GM21529 (cell line): ENCODE measurements around the gene NOS1.
A peak's percentile ranks its signal among the peaks of the same experiment; 100 is the strongest.
"Not testable (repeated sequence)": the region's sequence is repeated elsewhere in the genome, so short reads cannot be mapped to it uniquely, and the experiment has no call there.

Experiments
- ATAC-seq: cut with Tn5 transposase; IDR thresholded peaks from one replicate; pipeline ENCODE4 v1.9.1; 2021; ENCODE audit not compliant: unreplicated experiment

NOS1 gene

DNA sequence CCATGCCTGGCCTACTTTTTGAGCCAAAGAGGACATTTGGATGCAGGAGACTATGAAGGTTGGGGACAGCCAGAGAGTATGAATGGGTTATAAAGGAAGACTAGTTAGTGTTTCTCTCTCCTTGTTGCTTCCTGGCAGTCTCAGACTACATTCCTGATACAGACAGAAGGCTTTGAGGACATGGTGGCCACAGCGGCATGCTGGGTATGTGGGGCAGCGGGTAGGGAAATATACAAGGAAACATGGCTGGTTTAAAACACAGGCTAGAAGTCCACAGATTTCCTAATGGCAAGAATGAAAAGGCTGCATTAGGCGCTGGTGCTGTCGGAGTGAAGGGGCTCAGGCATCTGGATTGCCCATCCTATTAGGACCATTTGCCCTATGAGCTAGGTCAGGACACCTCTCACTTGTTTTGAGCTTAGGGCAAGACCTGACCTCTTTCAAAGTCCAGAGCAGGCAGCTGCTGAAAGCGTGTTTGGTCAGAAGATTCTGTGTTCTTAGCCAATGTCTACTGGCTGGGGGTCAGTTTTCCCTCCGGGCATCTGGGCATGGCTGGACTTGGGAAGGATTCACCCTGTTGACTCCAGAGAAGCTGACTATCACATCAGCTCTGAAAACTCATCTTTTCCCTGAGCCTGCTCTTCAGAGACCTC lies 151.0 kb downstream of the NOS1 start:
- ATAC-seq = no peak

GRCh38 chr12:117209626-117210025 lies 151.8 kb downstream of the NOS1 start:
- ATAC-seq = no peak

DNA sequence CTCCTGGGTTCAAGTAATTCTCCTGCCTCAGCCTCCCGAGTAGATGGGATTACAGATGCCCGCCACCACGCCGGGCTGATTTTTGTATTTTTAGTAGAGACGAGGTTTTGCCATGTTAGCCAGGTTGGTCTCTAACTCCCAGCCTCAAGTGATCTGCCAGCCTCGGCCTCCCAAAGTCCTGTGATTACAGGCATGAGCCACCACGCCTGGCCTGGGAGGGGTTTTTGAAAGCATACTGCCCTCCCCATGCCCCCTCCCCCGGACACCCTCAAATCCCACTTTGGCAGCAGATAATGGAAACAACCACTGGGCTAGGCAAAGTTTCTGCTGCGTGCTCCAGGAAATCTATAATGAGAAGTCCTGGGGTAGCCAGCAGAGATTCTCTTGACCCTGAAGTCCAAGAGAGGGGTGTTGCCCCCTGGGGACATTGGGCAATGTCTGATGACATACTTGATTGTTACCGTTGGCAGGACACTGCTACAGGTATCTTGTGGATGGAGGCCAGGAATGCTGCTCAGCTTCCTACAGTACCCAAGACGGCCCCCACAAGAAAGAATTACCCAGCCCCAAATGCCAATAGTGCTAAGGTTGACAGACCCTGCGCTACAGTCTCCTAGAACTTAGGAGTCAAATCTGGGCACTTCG lies 152.5 kb downstream of the NOS1 start:
- no peak for ATAC-seq

- no peak for ATAC-seq
These were observed 153.2 kb downstream of the NOS1 start for GRCh38 chr12:117208206-117208605.

DNA sequence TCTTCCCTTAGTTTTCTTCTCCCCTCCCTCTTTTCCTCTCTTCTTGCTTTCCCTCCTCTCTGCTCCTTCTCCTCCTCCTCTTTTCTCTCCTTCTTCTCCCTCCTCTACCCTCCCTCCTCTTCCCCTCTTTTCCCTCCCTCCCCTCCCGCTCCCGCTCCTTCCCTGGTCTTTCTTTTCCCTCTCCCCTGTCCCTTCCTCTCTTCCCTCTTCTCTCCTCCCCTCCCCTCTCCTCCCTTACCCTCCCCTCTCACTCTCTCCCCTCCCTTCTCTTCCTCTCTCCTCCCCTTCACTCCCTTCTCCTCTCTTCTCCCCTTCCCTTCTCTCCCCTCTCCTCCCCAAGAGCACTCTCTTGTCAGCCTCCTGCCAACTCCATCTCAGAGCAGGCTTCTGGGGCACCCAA lies 153.8 kb downstream of the NOS1 start:
- ATAC-seq = no peak

- ATAC-seq = no peak
These were observed 158.9 kb downstream of the NOS1 start for GRCh38 chr12:117202556-117202955.

- ATAC-seq = no peak
These were observed 159.4 kb downstream of the NOS1 start for GRCh38 chr12:117202033-117202432.

GRCh38 chr12:117199956-117200744 lies 161.3 kb downstream of the NOS1 start:
- not testable (repeated sequence) for ATAC-seq

DNA sequence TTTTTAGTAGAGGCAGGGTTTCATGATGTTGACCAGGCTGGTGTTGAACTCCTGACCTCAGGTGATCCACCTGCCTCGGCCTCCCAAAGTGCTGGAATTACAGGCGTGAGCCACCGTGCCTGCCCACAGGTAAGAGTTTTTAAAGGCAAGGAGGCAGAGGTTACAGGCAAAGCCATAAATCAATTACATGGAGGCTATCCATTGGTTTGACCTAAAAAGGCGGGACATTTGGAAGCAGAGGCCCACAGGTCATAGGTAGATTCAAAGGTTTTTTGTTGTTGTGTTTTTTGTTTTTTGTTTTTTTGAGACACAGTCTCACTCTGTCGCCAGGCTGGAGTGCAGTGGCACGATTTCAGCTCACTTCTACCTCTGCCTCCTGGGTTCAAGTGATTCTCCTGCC lies 165.1 kb downstream of the NOS1 start:
- not testable (repeated sequence) for ATAC-seq

DNA sequence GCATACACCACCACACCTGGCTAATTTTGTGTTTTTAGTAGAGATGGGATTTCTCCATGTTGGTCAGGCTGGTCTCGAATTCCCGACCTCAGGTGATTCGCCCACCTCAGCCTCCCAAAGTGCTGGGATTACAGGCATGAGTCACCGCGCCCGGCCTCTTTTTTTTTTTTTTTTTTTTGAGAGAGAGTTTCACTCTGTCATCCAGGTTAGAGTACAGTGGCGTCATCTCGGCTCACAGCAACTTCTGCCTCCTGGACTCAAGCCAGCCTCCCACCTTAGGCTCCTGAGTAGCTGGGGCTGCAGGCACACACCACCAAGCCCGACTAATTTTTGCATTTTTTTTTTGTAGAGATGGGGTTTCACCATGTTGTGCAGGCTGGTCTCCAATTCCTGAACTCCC lies 166.4 kb downstream of the NOS1 start:
- not testable (repeated sequence) for ATAC-seq

- no peak for ATAC-seq
These were observed 167.5 kb downstream of the NOS1 start for GRCh38 chr12:117193903-117194302.

GRCh38 chr12:117192581-117192980 lies 168.8 kb downstream of the NOS1 start:
- not testable (repeated sequence) for ATAC-seq

DNA sequence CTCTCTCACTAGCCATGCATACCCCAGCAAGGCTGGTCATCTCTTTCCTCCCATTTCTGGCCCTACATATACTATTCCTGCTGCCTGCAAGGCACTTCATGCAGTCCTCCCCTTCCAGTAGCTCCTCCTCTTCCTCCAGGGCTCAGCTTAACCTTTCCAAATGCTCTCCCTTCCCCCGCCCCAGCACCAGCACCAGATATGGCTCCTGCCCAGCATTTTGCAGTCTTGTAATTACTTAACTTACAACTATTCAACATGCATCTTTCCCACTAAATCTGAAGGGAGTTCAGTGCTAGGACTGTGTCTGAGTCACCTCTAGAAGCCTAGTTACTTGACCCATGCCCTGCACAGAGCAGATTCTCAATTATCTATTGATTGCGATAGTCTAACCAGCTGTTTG lies 169.4 kb downstream of the NOS1 start:
- ATAC-seq = no peak

DNA sequence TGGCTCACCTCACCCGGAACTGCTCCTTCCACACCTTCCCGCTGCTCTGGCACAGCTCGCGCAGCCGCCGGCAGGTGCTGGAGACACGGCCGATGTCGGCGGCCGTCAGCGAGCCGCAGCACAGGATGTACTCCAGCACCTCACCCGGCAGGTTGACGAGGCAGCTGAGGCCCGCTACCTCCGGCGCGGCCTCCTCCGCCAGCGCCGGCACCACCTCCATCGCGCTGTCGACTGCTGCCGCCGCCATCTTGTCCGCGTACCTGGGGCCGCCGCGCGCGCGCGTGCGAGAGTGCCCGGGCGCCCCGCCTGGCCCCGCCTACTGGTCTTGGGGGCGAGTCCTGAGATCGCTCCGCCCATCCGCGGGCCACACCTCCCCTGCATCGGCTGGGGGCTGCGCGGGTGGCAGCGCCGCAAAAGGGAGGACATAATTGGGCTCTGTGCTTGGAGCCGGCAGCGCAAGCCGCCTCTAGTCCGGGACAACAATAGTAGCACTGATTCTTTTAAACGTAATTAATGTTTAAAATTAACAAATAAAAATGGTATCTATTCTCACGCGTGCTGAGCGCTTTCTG lies 171.1 kb downstream of the NOS1 start, which contains the start of gene FBXO21:
TSS of gene FBXO21 (minus strand) at position 261 of the 572 bp plus-strand sequence. CDS start at position 247, 14 bp downstream.
- ATAC-seq = peak; percentile 95

DNA sequence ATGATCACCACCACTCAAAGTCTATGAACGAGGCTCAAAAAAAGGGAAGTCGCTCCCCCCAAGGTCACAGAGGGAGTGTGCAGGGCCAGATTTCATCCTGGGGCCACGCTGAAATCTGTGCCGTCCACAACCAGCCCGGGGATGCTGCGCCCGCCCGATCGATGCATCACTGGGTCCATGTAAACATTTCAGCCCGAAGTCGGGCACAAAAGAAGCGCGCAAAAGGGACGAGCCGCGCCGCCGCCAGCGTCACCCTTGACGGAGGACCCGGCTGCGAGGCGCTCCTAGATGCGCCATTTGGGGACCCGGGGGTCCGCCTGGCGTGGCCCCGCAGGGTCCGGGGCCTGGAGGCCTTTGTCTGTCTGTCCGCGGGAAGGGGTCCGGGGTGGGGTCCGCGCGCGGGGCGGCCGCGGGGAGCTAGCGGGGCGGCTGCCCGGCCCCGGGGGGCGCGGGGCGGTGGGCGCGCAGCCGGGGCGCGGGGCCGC lies 171.7 kb downstream of the NOS1 start:
- ATAC-seq = peak; percentile 42

DNA sequence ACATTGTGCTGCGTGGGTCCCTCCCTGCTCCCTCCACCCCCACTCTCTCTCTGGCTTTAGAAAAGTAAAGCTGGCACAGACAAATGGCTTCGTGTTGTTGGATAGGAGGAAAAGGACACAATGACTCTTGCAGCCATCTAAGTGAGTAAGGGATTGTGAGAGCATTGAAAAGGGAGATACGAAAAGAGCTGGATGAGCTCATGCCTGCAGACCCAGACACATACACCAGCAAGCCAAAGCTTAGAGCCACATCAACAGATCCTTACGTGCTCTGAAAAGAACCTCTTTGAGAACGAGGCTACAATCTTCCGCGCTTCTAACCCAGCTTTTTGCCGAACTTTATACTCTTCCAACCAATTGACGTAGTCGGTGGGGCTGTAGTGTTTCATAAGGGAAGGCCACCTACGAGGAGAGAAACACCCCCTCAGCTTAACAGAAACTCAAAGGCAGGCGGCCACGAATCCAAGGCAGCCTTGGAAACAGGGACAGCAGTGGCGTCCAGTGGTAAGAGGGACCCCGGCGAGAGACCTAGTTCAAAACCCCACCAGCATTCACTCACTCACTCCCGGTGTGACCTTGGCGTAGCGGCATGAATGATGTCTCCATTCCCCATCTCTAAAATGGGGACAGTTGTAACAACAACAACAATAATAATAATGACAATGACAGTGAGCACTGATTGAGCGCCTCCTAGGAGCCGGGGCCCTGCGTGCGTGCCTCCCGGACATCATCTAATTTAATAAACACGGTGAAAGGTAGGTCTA lies 172.3 kb downstream of the NOS1 start:
- ATAC-seq = no peak

DNA sequence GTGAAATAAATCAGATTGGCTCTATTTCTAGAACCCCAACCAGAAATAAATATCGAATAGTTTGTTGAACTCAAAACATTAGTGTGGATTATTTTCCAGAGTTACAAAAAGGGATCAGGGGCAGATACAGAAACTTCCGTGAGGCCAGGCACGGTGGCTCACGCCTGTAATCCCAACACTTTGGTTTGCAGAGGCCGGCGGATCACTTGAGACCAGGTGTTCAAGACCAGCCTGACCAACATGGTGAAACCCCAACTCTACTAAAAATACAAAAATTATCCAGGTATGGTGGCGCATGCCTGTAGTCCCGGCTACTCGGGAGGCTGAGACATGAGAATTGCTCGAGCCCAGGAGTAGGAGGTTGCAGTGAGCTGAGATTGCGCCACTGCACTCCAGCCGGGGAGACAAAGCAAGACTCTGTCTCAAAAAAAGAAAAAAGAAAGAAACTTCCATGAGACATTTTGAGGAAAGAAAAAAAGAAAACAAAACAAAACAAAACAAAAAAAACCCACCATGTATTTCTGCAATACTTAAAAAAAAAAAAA lies 173.2 kb downstream of the NOS1 start:
- ATAC-seq = no peak

DNA sequence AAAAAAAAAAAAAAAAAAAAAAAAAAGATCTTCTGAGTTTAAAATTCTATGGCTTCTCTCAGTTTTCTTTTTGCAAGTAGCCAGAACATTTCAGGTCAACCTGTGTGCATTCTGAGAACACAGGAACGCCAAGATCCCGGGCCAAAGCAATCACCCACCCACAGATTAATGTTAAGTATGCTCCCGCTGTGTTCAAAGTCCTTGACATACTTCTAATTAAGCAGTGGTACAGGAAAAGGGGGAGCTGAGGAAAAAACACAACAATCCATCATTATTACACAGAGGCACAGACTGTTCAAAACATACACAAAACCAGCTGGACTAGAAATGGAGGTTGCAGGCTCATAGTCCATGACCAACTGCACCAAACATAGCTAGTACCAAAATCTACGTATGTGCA lies 174.0 kb downstream of the NOS1 start:
- no peak for ATAC-seq

DNA sequence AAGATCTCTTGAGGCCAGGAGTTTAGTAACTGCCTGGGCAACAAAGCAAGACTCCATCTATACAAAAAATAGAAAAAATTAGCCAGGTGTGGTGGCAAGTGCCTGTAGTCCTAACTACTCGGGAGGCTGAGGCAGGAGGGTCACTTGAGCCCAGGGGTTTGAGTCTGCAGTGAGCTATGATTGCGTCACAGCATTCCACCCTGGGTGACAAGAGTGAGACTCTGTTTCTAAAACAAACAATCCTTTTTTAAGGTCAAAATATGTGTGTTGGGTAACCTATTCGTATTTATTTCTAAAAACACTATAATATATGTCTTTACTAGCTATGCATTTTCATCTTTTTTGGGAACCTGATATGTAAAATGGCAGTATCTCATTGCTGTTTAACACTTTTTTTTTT lies 178.6 kb downstream of the NOS1 start:
- ATAC-seq = no peak

DNA sequence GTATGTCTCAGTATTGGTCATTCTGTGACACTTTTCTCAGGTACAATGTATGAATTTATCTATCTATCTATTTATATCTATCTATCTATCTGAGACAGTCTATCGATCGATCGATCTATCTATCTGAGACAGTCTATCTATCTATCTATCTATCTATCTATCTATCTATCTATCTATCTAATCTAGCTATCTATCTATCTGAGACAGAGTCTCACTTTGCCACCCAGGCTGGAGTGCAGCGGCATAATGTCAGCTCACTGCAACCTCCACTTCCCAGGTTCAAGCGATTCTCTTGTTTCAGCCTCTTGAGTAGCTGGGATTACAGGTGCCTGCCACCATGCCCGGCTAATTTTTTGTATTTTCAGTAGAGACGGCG lies 180.0 kb downstream of the NOS1 start:
- ATAC-seq = not testable (repeated sequence)
